Hematopoietic multipotent progenitor cell treated with erythropoietin and hydrocortisone succinate and interleukin-3 and kit ligand, for 8 days (in vitro differentiated cells): Measurements from ENCODE around the gene JOSD2.
"Not testable (repeated sequence)": the region's sequence is repeated elsewhere in the genome, so short reads cannot be mapped to it uniquely, and the experiment has no call there.

Experiments used
- DNase-seq: peaks from one replicate; pipeline ENCODE4 v3.0.0-alpha.2; 2015

JOSD2 gene

GRCh38 chr19:50473336-50473735, 37.7 kb downstream of the JOSD2 start:
- not testable (repeated sequence) for DNase-seq

DNA sequence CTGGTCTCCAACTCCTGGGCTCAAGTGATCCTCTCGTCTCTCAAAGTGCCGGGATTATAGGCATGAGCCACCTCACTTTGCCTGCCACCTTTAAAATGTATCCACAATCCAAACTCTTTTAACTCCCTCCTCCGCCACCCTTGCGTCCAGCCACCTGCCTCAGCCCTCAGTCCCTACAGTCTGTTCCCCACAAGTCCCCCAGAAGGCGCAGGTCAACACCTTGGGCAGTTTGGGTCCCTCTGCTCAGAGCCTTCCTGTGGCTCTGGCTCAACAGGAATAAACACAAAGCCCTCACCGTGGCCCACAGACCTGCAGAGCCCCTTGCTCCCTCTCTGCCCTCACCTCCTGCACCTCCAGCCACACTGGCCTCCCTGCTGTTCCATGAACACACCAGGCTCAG, 42.2 kb downstream of the JOSD2 start:
- DNase-seq, result no peak

DNA sequence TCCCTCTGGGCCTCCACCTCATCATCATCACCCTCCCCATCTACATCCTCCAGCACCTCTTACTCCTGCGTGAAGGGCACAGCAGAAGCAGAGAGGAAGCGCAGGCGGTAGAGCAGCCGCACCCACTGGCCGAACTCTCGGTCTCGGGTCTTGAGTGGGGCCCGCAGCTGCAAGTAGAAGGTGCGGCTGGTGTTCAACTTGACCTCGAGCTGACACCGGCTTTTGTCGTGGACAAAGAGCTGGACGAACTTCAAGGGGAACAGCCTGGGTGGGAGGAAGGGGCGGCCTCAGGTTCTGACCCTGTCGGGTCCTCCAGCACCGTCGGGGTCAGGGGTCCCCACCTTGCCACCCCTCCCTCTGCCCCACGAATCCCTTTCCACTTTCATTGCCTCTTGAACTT, 43.4 kb downstream of the JOSD2 start:
- DNase-seq, result no peak

DNA sequence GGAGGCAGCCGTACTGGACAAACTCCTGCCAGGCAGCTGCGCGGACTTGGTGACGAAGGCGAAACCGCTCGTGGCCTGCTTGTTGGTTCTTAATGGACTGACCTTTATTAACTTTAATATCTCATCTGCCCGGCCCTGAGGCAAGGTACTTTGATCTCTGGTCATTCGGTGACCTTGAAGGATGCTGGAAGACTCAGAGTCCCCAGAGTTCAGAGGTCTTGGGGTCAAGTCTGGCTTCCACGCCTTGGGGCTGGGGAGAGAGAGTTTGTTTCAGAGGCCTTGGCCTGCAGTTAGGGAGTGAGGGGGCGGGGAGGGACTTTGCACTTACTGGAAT, 44.3 kb downstream of the JOSD2 start:
- no peak for DNase-seq

DNA sequence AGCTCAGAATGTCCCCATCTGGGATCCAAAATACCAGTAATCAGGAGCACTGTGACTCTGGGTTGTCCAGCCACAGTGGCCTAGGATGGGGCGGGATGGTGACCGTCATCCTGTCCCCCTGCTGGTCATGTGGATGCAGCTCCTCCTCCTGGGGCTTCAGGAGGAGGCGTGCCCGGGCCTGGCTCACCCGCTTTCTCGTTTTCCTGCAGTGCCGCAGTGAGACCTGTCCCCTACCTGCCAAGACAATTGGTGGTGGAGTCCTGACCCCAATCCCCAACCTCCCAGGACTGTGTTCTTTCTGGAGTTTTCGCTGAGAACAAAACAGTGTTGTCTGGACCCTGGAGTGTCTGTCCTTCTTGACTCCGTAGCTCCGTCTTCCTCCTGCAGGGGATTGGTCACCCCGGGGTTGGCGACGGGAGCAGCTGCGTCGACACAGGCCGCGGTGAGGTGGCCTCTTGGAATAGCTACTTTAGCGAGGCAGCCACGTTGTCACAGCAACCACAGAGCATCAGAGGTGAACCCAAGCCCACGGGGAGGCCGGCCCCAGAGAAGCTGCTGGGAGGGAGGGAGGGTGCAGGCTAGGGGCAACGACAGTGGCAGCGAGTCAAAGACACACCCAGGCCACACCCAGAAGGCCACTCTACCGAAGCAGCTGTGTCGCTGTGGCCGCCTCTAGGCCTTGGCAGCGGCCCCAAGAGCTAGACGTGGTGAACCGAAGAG, 44.8 kb downstream of the JOSD2 start:
- DNase-seq, result peak; percentile 85

- no peak for DNase-seq
Observed at GRCh38 chr19:50465000-50465399, 46.0 kb downstream of the JOSD2 start.

GRCh38 chr19:50464348-50464747, 46.6 kb downstream of the JOSD2 start:
- no peak for DNase-seq

DNA sequence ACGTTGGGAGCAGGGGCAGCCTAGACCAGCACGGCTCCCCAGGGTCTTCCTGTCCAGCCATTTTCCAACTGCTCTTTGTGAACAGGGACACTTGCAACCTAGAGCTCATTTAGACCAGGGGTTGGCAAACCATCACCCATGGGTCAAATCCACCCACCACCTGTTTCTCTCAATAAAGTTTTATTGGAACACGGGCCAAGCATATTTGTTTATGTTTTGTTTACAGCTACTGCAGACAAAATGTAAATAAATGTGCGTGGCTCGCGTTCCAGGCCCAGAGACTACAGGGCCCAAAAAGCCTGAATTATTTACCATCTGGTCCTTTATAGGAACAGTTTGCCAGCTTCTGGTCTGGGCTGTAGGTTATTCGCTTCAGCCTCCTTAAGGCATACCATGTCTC, 48.0 kb downstream of the JOSD2 start:
- DNase-seq, result no peak

- peak; percentile 76 for DNase-seq
Observed at GRCh38 chr19:50461066-50461875, 49.7 kb downstream of the JOSD2 start.

GRCh38 chr19:50460161-50460765, 50.7 kb downstream of the JOSD2 start:
- no peak for DNase-seq

- DNase-seq, result no peak
Observed at GRCh38 chr19:50459638-50460037, 51.4 kb downstream of the JOSD2 start.

DNA sequence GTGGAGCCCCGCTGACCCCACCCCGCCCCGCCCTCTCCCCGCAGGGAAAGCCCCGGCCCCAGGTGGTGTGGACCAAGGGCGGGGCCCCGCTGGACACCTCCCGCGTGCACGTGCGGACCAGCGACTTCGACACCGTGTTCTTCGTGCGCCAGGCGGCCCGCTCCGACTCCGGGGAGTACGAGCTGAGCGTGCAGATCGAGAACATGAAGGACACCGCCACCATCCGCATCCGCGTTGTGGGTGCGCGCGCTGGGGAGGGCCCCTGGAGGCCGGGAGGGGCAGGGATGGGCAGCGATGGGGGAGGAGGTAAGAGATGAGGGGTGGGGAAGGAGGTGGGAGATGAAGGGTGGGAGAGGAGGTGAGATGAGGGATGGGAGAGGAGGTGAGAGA, 51.9 kb downstream of the JOSD2 start:
- DNase-seq, result no peak

GRCh38 chr19:50458396-50459066, 52.5 kb downstream of the JOSD2 start:
- no peak for DNase-seq

DNA sequence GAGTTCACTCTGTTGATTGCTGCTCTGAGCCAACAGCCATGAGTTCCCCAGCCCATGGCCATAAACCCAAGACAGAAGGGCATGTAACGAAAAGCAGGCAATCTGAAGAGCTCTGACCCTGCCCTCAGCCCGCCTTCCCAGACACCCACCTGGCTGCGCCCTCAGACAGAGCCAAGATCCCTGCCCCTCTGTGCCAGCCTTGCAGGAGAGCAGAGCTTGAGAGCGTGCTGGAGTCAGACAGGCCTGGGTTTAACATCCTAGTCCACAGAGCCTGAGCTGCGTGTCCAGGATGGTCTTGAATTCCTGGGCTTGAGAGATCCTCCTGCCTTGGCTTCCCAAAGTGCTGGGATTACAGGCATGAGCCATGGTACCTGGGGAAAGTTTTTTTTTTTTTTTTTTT, 53.7 kb downstream of the JOSD2 start:
- DNase-seq, result no peak
